Vagina (tissue), 2 donors: ENCODE measurements around the gene CTNND2. TPM values are rescaled to one million over a fixed set of nuclear protein-coding genes. Genes with fewer than 3 reads are reported as not detected.

Experiments used
- DNase-seq, 2 donors: peaks; one replicate each; pipeline ENCODE4 v3.0.0-alpha.2; 2017; ENCODE audit errors: extremely low spot score in 2 of 2
- H3K27ac ChIP-seq: fragments of 200-600 bp; sonication (generic); one replicate; pipeline ENCODE4 v1.5.1; 2019
- H3K27me3 ChIP-seq: fragments of 200-600 bp; sonication (generic); one replicate; pipeline ENCODE4 v1.5.1; 2019
- H3K36me3 ChIP-seq, 2 donors: fragments of 200-600 bp; sonication (generic); one replicate each; pipeline ENCODE4 v1.5.1; 2017 to 2019
- H3K4me1 ChIP-seq: fragments of 200-600 bp; sonication (generic); one replicate; pipeline ENCODE4 v1.5.1; 2019
- H3K4me3 ChIP-seq, 2 donors: fragments of 200-600 bp; sonication (generic); 1 replicate in 1 of 2; 2 replicates in 1 of 2; pipeline ENCODE4 v1.5.1; 2016 to 2019
- H3K9me3 ChIP-seq: fragments of 200-600 bp; sonication (generic); one replicate; pipeline ENCODE4 v1.5.1; 2019
- POLR2A ChIP-seq, 2 donors: fragments of 450-650 bp; IDR thresholded peaks; one replicate each; pipeline ENCODE4 v1.6.1; 2017; ENCODE audit warnings: antibody characterized with exemption in 2 of 2, mild to moderate bottlenecking in 2 of 2, moderate library complexity in 2 of 2
- POLR2AphosphoS5 ChIP-seq, 2 donors: sonication (generic); formaldehyde crosslinking; IDR thresholded peaks; one replicate each; pipeline ENCODE4 v1.9.0; 2017; ENCODE audit warnings: antibody characterized with exemption in 2 of 2, mild to moderate bottlenecking in 2 of 2, low read depth in 1 of 2; ENCODE audit not compliant: insufficient read depth in 1 of 2
- intact Hi-C: fragments of 100-400 bp; cut with DNase I; formaldehyde crosslinking; loops from one replicate; pipeline ENCODE4 v1.15.1; 2023
- total RNA-seq: library from RNA; depleted of rRNA; stranded (reverse); fragments of >200 nt; gene quantifications from one replicate; pipeline ENCODE4 v1.2.3, GENCODE V29; 2016
- TF ChIP-seq, protein P1 (sequence below), 3 experiments: fragments of 450-650 bp in 2 of 3; fragments of 200-600 bp in 1 of 3; sonication (generic) in 1 of 3; IDR thresholded peaks; one replicate each; pipeline ENCODE4 v1.5.1; 2017 to 2019; ENCODE audit warnings: antibody characterized with exemption in 3 of 3, mild to moderate bottlenecking in 2 of 3, moderate library complexity in 2 of 3

Gene CTNND2
- total RNA-seq, 1 donor from 2014 or later, result 1.7 TPM

DNA sequence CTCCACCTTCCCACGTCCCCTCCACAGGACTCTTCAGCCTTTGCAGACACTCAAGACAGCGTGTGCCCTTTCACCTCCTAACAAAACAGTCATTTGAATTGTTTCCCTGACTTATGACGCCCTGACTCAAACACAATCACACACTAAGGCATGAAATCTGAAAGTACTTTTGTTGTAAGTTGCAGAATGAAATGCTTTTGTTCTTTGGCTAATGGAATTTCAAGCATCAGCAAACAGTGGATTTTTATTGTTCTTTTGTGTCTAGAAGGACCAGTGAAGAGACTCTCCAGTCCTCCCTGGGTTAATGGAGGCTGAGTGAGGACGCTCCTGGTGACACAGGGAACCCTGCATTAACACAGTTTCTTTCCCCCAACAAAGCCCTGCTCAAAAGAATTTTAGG lies 380.1 kb downstream of the CTNND2 start:
- no peaks in the 10 kb centered on the region for H3K36me3 ChIP-seq
- H3K27me3 ChIP-seq, result no peaks in the 10 kb centered on the region
- H3K4me1 ChIP-seq, result no peaks in the 10 kb centered on the region
- no peak overlapping the region for H3K27ac ChIP-seq
- intact Hi-C loops, result no loop called here
- H3K9me3 ChIP-seq, result no peaks in the 10 kb centered on the region
- no peak for DNase-seq
- no peak overlapping the region for H3K4me3 ChIP-seq
- TF ChIP-seq POLR2AphosphoS5 (IDR thresholded peaks at IDR 0.05; ENCODE audit: insufficient read depth in 1 of 2, low read depth in 1 of 2), result no peak
- no peak for TF ChIP-seq POLR2A (IDR thresholded peaks at IDR 0.05)
- TF ChIP-seq, protein P1, sequence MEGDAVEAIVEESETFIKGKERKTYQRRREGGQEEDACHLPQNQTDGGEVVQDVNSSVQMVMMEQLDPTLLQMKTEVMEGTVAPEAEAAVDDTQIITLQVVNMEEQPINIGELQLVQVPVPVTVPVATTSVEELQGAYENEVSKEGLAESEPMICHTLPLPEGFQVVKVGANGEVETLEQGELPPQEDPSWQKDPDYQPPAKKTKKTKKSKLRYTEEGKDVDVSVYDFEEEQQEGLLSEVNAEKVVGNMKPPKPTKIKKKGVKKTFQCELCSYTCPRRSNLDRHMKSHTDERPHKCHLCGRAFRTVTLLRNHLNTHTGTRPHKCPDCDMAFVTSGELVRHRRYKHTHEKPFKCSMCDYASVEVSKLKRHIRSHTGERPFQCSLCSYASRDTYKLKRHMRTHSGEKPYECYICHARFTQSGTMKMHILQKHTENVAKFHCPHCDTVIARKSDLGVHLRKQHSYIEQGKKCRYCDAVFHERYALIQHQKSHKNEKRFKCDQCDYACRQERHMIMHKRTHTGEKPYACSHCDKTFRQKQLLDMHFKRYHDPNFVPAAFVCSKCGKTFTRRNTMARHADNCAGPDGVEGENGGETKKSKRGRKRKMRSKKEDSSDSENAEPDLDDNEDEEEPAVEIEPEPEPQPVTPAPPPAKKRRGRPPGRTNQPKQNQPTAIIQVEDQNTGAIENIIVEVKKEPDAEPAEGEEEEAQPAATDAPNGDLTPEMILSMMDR (IDR thresholded peaks at IDR 0.05), result no peak

- Histone ChIP-seq H3K27me3 (no peaks in the 10 kb centered on the region), H3K36me3 (no peaks in the 10 kb centered on the region), H3K27ac (no peak overlapping the region), H3K4me3 (no peak overlapping the region), H3K4me1 (no peaks in the 10 kb centered on the region), H3K9me3 (no peaks in the 10 kb centered on the region)
- no peak for DNase-seq
- intact Hi-C loops, result no loop called here
- no peak for TF ChIP-seq POLR2AphosphoS5 (IDR thresholded peaks at IDR 0.05; ENCODE audit: insufficient read depth in 1 of 2, low read depth in 1 of 2)
- TF ChIP-seq, protein P1 (IDR thresholded peaks at IDR 0.05), result no peak
- no peak for TF ChIP-seq POLR2A (IDR thresholded peaks at IDR 0.05)
These were observed 381.4 kb downstream of the CTNND2 start for GRCh38 chr5:11522796-11523195.

DNA sequence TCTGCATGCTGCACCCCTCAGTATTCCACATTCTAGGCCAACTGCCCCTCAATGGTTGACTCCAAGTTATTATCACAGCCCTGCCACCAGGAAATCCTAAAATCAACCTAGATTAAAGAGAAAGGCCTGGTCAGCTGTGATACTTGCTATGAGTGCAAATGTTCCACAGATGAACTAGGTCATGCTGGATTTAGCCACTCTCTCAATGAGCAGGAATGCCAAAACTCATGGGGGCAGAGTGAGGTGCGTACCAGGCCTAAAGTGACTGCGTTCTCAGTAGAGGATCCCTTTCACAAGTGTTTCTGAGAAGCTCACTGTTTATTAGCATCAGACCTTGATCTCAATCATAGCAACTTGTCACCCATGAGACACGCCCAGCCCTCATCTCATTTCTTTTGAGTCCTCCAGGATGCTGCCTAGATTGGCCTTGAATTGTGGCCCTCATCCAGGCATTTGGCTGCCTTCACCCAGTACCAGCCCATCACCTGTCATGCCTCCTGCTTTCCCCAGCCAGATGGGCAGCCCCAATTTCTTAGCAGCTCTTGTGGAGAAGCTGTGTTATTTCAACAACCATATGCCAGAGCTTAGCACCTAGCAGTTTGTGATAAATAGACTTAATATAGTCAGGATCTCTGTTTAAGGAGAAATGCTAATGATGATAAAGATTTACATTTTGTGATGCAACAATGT lies 383.9 kb downstream of the CTNND2 start:
- Histone ChIP-seq H3K36me3 (no peaks in the 10 kb centered on the region), H3K4me3 (no peak overlapping the region), H3K27me3 (no peaks in the 10 kb centered on the region), H3K27ac (no peak overlapping the region), H3K4me1 (no peaks in the 10 kb centered on the region), H3K9me3 (no peaks in the 10 kb centered on the region)
- DNase-seq, result no peak
- intact Hi-C loops, result no loop called here
- TF ChIP-seq POLR2A (IDR thresholded peaks at IDR 0.05) (no peak), POLR2AphosphoS5 (IDR thresholded peaks at IDR 0.05; ENCODE audit: insufficient read depth in 1 of 2, low read depth in 1 of 2) (no peak)
- TF ChIP-seq, protein P1 (IDR thresholded peaks at IDR 0.05), result no peak

- no peak overlapping the region for H3K27ac ChIP-seq
- no peaks in the 10 kb centered on the region for H3K27me3 ChIP-seq
- no peaks in the 10 kb centered on the region for H3K4me1 ChIP-seq
- no peak for DNase-seq
- intact Hi-C loops, result no loop called here
- no peak for TF ChIP-seq POLR2AphosphoS5 (IDR thresholded peaks at IDR 0.05; ENCODE audit: insufficient read depth in 1 of 2, low read depth in 1 of 2)
- TF ChIP-seq, protein P1 (IDR thresholded peaks at IDR 0.05), result no peak
- no peaks in the 10 kb centered on the region for H3K36me3 ChIP-seq
- no peaks in the 10 kb centered on the region for H3K9me3 ChIP-seq
- H3K4me3 ChIP-seq, result no peak overlapping the region
These were observed 385.0 kb downstream of the CTNND2 start for GRCh38 chr5:11519236-11519635.

DNA sequence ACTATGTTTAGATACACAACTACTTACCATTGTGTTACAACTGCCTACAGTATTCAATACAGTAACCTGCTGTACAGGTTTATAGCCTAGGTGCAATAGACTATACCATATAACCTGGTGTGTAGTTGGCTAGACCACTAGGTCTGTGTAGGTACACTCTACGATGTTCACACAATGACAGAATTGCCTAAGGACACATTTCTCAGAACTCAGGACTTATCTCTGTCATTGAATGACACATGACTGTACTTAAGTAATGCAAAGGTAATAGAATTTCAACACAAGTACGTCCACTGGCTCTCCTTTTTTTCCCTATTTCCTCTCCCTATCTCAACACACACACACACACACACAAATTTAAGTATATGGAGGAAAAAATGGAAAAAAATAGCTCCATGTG lies 385.6 kb downstream of the CTNND2 start:
- H3K4me1 ChIP-seq, result no peaks in the 10 kb centered on the region
- TF ChIP-seq POLR2AphosphoS5 (IDR thresholded peaks at IDR 0.05; ENCODE audit: insufficient read depth in 1 of 2, low read depth in 1 of 2), result no peak
- TF ChIP-seq POLR2A (IDR thresholded peaks at IDR 0.05), result no peak
- TF ChIP-seq, protein P1 (IDR thresholded peaks at IDR 0.05), result no peak
- H3K27me3 ChIP-seq, result no peaks in the 10 kb centered on the region
- no peak overlapping the region for H3K27ac ChIP-seq
- H3K9me3 ChIP-seq, result no peaks in the 10 kb centered on the region
- no peaks in the 10 kb centered on the region for H3K36me3 ChIP-seq
- intact Hi-C loops, result no loop called here
- no peak overlapping the region for H3K4me3 ChIP-seq
- no peak for DNase-seq
